Coronary artery (tissue), 2 donors: ENCODE data around the gene BABAM2.
"Not testable (repeated sequence)": the region's sequence is repeated elsewhere in the genome, so short reads cannot be mapped to it uniquely, and the experiment has no call there.

ENCODE experiments used
- DNase-seq: peaks from one replicate; pipeline ENCODE4 v3.0.0-alpha.2; 2017; ENCODE audit warnings: low spot score
- H3K27ac ChIP-seq, 2 donors: fragments of 200-600 bp; sonication (generic); one replicate each; pipeline ENCODE4 v1.5.1; 2016 to 2019
- H3K4me3 ChIP-seq: fragments of 200-600 bp; sonication (generic); 2 replicates; pipeline ENCODE4 v1.5.1; 2016; ENCODE audit warnings: mild to moderate bottlenecking, moderate library complexity
- TF ChIP-seq, protein P1 (sequence below): fragments of 200-600 bp; sonication (generic); IDR thresholded peaks from one replicate; pipeline ENCODE4 v1.5.1; 2019; ENCODE audit warnings: antibody characterized with exemption

Gene BABAM2

DNA sequence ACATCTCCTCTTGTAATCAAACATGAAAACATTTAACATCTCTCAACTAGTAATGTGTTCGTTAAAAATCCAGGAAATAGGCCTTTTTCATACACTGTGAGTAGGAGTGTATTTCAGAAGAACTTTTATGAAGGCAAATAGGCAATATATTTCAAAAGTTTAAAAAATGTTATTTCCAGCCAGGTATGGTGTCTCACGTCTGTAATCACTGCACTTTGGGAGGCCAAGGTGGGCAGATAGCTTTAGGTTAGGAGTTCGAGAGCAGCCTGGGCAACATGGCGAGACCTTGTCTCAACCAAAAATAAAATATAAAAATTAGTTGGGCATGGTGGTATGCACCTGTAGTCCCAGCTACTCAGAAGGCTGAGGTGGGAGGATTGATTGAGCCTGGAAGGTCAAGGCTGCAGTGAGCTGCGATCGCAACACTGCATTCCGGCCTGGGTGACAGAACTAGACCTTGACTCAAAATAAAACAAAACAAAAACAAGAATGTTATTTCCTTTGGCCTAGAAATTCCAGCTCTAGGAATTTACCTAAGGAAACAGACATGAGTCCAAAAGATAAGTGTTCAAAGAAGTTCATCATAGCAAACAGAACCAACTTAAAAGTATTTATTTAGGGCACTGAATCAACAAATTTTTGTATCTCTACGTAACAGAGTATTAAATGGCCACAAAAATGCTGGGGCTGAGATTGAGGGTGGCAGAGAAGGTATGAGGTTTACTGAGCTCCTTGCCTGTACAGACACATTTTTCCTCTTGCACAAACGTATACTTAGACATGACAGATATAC is 15.2 kb upstream of the BABAM2 start:
- TF ChIP-seq, protein P1, sequence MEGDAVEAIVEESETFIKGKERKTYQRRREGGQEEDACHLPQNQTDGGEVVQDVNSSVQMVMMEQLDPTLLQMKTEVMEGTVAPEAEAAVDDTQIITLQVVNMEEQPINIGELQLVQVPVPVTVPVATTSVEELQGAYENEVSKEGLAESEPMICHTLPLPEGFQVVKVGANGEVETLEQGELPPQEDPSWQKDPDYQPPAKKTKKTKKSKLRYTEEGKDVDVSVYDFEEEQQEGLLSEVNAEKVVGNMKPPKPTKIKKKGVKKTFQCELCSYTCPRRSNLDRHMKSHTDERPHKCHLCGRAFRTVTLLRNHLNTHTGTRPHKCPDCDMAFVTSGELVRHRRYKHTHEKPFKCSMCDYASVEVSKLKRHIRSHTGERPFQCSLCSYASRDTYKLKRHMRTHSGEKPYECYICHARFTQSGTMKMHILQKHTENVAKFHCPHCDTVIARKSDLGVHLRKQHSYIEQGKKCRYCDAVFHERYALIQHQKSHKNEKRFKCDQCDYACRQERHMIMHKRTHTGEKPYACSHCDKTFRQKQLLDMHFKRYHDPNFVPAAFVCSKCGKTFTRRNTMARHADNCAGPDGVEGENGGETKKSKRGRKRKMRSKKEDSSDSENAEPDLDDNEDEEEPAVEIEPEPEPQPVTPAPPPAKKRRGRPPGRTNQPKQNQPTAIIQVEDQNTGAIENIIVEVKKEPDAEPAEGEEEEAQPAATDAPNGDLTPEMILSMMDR = no peak
- no peak for DNase-seq
- Histone ChIP-seq H3K4me3 (no peak overlapping the region), H3K27ac (no peak overlapping the region)

DNA sequence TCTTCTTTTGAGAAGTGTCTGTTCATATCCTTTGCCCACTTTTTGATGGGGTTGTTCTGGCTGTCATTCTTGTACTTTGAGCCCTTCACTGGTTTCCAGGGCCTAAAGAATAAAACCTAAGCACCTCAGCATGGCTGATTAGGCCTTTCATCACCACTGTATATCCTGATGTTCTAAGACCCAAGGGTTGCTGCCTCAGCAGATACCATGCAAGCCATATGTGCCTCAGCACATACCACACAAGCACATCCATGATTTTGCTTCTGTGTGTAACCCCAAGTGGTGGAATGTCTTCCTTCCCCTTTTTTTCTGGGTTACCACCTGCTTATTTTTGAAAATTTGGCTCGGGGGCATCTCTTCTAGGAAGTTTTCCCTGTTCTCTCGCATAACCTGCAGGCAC is 11.7 kb upstream of the BABAM2 start:
- H3K4me3 ChIP-seq = no peak overlapping the region
- no peak overlapping the region for H3K27ac ChIP-seq
- TF ChIP-seq, protein P1 = no peak
- no peak for DNase-seq

DNA sequence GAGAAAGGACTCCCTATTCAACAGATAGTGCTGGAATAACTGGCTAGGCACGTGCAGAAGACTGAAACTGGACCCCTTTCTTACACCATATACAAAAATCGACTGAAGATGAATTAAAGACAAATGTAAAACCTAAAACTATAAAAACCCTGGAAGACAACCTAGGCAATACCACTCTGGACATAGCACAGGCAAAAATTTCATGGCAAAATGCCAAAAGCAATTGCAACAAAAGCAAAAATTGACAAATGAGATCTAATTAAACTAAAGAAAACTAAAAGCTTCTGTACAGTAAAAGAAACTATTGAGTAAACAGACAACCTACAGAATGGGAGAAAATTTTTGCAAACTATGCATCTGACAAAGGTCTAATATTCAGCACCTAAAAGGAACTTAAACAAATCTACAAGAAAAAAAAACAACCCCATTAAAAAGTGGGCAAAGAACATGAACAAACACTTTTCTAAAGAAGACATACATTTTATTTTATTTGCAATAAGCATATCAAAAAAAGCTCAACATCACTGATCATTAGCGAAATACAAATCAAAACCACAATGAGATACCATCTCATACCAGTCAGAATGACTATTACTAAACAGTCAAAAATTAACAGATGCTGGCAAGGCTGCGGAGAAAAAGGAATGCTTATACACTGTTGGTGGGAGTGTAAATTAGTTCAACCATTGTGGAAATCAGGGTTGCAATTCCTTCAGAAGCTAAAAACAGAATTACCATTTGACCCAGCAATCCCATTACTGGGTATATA is 8.5 kb upstream of the BABAM2 start:
- not testable (repeated sequence) for DNase-seq, H3K4me3 ChIP-seq, H3K27ac ChIP-seq

DNA sequence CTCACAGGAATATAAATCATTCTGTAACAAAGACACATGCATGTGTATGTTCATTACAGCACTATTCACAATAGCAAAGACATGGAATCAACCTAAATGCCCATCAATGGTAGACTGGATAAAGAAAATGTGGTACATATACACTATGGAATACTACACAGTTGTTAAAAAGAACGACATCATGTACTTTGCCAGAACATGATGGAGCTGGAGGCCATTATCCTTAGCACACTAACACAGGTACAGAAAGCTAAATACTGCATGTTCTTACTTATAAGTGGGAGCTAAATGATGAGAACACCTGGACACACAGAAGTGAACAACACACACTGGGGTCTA is 8.0 kb upstream of the BABAM2 start:
- not testable (repeated sequence) for H3K4me3 ChIP-seq, DNase-seq, H3K27ac ChIP-seq

DNA sequence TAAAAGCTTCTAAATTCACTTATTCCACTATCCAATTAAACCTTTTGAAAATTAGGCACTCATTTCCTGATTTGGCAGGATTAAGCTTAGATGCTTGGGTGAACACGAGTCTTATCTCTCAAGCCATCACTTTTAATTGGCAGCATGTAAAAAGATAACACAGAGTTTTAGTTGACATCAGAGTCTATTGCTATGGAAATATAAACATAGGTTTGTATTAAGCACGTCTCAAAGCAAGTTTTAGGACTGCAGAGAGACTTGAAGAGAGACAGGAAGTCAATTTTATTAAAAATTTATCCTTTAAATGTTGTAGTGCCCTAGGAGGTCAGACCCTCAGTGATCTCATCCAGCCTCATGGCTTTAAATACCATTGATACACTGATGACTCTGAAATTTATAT is 5.9 kb upstream of the BABAM2 start:
- no peak for DNase-seq
- Histone ChIP-seq H3K27ac (no peak overlapping the region), H3K4me3 (no peak overlapping the region)
- TF ChIP-seq, protein P1 = no peak

DNA sequence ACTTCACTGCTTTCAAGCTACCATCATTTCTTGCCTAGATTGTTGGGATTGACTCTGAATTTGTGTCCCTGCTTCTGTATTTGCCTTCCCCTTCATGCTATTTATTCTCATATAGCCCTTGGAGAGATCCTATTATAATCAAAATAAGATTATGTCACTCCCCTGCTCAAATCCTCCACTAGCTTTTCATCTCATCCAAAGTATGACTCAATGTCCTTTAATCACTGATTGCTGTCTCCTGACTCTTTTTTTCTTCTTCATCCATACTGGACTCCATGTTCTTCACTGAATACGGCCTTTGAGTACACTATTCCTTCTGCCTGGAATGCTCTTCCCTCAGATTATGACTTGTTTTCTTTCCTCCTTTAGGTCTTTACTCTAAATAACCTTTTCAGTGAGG is 5.3 kb upstream of the BABAM2 start:
- Histone ChIP-seq H3K4me3 (no peak overlapping the region), H3K27ac (no peak overlapping the region)
- DNase-seq = no peak
- TF ChIP-seq, protein P1 = no peak

DNA sequence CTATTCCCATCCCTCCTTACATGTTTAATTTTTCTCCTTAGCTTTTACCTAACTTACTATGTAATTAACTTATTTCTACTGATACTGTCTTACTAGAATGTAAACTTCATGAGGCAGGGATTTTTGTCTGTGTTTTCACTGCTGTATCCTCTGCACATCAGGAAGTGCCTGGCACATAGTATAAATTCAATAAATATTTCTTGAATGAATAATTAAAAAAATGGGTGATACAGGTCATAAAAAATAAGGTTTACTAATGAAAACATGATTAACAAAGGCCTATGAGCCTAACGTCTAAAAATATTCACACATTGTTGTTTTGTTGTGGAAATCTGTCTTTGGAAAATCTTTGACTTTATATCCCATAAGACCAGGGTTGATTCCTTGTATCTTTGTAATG is 4.9 kb upstream of the BABAM2 start:
- DNase-seq = no peak
- H3K27ac ChIP-seq = no peak overlapping the region
- no peak overlapping the region for H3K4me3 ChIP-seq
- TF ChIP-seq, protein P1 = no peak

DNA sequence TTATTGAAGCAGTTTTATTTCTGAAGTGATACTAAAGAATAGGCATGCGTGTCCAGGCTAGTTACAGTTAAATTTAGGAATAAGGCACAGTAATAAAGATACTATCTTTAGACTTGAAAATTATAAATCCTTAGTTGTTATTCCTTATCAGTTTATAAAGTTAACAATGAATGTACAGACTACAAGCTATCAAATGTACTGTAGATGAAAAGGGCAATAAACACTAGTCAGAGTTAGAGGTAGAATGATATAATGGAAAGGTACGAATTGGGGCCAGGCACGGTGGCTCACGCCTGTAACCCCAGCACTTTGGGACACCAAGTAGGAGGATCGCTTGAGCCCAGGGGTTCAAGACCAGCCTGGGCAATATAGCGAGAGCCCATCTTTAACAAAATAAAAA is 4.2 kb upstream of the BABAM2 start:
- no peak overlapping the region for H3K27ac ChIP-seq
- TF ChIP-seq, protein P1 = no peak
- DNase-seq = no peak
- no peak overlapping the region for H3K4me3 ChIP-seq
